OCI-LY7 (cell line): ENCODE data around the gene HEMGN.

Experiments used
- EZH2phosphoT487 ChIP-seq: fragments of 200-600 bp; sonication (generic); IDR thresholded peaks from 2 replicates; pipeline ENCODE4 v1.6.1; 2018; ENCODE audit warnings: low read depth, borderline replicate concordance, mild to moderate bottlenecking, mixed run types, antibody characterized with exemption, low read length, moderate library complexity, mixed read lengths
- TF ChIP-seq, protein P1 (sequence below): fragments of 200-600 bp; sonication (generic); conservative IDR thresholded peaks from 2 replicates; pipeline ENCODE4 v1.5.1; 2014; ENCODE audit warnings: mild to moderate bottlenecking, antibody characterized with exemption, low read length, moderate library complexity, mixed read lengths

DNA sequence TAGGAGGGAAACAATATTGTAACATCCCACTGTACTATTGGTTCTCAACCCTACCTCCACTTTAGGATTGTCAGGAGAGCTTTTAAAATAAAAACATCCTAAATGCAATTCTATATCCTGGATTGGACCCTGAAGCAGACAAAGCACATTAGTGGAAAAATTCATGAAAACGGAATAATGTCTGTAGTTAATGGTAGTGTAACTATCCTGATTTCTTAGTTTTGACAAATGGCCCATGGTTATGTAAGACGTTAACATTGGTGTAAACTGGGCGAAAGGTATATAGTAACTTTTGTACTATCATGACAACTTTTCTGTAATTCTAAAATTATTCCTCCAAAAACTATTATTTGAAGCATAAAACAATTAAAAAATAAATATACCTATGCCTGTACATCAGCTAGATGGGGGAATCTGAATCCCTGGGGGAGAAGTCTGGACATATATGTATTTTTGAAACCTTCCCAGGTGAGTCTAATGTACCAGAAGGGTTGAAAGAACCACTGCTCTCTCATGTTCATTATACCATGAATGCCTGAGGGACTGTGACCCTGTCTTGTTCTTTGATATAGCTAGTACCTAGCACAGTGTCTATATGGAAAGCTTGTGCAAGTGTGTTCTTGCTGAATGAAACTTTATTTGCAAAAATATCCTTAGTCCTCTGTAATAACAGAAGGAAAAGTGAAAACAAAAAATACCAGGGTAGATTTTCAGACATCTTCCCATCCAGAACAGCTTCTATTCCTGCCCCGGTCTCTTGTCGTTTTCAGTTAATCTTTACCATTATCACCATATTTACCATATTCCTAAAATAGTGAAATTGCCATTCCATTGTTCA, 12.3 kb downstream of the HEMGN start:
- TF ChIP-seq, protein P1, sequence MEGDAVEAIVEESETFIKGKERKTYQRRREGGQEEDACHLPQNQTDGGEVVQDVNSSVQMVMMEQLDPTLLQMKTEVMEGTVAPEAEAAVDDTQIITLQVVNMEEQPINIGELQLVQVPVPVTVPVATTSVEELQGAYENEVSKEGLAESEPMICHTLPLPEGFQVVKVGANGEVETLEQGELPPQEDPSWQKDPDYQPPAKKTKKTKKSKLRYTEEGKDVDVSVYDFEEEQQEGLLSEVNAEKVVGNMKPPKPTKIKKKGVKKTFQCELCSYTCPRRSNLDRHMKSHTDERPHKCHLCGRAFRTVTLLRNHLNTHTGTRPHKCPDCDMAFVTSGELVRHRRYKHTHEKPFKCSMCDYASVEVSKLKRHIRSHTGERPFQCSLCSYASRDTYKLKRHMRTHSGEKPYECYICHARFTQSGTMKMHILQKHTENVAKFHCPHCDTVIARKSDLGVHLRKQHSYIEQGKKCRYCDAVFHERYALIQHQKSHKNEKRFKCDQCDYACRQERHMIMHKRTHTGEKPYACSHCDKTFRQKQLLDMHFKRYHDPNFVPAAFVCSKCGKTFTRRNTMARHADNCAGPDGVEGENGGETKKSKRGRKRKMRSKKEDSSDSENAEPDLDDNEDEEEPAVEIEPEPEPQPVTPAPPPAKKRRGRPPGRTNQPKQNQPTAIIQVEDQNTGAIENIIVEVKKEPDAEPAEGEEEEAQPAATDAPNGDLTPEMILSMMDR = no peak
- TF ChIP-seq EZH2phosphoT487 = no peak
